HL-60 (cell line): ENCODE measurements around the gene ANO6.

Source experiments
- DNase-seq, 2 experiments: peaks; one replicate each; pipeline ENCODE4 v3.0.0-alpha.2; 2010 to 2020; ENCODE audit warnings: low read depth in 1 of 2, low spot score in 1 of 2
- H3K27ac ChIP-seq: fragments of 250-450 bp; sonication (Bioruptor Pico); replicated peaks from 2 replicates; pipeline ENCODE4 v1.5.1; 2020; ENCODE audit warnings: mild to moderate bottlenecking, moderate library complexity
- H3K27me3 ChIP-seq: fragments of 250-450 bp; sonication (Bioruptor Pico); 2 replicates; pipeline ENCODE4 v1.5.1; 2021; ENCODE audit warnings: mild to moderate bottlenecking, moderate library complexity; ENCODE audit not compliant: insufficient read depth, poor library complexity, severe bottlenecking
- H3K4me3 ChIP-seq: replicated peaks from 2 replicates; pipeline ENCODE4 v1.5.1; 2011; ENCODE audit warnings: mild to moderate bottlenecking, control low read depth, low read length; ENCODE audit not compliant: insufficient read depth
- CTCF ChIP-seq: IDR thresholded peaks from one replicate; pipeline ENCODE4 v1.5.1; 2011; ENCODE audit warnings: low read length, control low read depth, inconsistent platforms; ENCODE audit not compliant: insufficient read depth
- GABPA ChIP-seq: IDR thresholded peaks from 2 replicates; pipeline ENCODE4 v1.6.1; 2012; ENCODE audit warnings: low read depth
- POLR2AphosphoS5 ChIP-seq: IDR thresholded peaks from 2 replicates; pipeline ENCODE4 v1.6.1; 2012; ENCODE audit warnings: low read depth
- SPI1 ChIP-seq: IDR thresholded peaks from 2 replicates; pipeline ENCODE4 v1.6.1; 2012; ENCODE audit warnings: low read depth, mild to moderate bottlenecking, borderline replicate concordance
- TF ChIP-seq, protein P1 (sequence below): IDR thresholded peaks from 2 replicates; pipeline ENCODE4 v1.6.1; 2012; ENCODE audit warnings: low read depth; ENCODE audit not compliant: insufficient replicate concordance

The ANO6 gene

DNA sequence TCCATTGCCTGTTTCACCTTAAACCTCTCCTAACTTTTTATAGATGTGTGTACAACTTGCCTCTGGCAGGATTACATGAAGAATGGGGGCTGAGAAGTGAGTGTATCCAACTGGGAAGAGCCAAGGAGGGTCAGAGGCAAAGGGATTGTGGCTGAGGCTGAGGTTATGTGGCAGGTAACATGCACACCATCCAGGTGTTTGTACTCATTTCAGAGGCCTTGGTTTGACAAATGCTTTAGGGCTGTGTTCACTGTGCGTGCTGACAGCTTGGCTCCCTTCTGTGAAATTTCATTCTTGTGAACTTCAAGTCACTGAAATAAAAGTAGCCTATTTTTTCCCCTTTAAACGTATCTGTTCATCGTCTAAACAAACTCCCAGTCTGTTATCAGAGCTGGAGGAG lies 47.7 kb downstream of the ANO6 start:
- TF ChIP-seq SPI1 (no peak), GABPA (no peak), CTCF (no peak), POLR2AphosphoS5 (no peak)
- TF ChIP-seq, protein P1, sequence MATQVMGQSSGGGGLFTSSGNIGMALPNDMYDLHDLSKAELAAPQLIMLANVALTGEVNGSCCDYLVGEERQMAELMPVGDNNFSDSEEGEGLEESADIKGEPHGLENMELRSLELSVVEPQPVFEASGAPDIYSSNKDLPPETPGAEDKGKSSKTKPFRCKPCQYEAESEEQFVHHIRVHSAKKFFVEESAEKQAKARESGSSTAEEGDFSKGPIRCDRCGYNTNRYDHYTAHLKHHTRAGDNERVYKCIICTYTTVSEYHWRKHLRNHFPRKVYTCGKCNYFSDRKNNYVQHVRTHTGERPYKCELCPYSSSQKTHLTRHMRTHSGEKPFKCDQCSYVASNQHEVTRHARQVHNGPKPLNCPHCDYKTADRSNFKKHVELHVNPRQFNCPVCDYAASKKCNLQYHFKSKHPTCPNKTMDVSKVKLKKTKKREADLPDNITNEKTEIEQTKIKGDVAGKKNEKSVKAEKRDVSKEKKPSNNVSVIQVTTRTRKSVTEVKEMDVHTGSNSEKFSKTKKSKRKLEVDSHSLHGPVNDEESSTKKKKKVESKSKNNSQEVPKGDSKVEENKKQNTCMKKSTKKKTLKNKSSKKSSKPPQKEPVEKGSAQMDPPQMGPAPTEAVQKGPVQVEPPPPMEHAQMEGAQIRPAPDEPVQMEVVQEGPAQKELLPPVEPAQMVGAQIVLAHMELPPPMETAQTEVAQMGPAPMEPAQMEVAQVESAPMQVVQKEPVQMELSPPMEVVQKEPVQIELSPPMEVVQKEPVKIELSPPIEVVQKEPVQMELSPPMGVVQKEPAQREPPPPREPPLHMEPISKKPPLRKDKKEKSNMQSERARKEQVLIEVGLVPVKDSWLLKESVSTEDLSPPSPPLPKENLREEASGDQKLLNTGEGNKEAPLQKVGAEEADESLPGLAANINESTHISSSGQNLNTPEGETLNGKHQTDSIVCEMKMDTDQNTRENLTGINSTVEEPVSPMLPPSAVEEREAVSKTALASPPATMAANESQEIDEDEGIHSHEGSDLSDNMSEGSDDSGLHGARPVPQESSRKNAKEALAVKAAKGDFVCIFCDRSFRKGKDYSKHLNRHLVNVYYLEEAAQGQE: no peak
- no peak overlapping the region for H3K4me3 ChIP-seq
- H3K27me3 ChIP-seq: no peaks in the 10 kb centered on the region
- DNase-seq: no peak
- no peak overlapping the region for H3K27ac ChIP-seq

DNA sequence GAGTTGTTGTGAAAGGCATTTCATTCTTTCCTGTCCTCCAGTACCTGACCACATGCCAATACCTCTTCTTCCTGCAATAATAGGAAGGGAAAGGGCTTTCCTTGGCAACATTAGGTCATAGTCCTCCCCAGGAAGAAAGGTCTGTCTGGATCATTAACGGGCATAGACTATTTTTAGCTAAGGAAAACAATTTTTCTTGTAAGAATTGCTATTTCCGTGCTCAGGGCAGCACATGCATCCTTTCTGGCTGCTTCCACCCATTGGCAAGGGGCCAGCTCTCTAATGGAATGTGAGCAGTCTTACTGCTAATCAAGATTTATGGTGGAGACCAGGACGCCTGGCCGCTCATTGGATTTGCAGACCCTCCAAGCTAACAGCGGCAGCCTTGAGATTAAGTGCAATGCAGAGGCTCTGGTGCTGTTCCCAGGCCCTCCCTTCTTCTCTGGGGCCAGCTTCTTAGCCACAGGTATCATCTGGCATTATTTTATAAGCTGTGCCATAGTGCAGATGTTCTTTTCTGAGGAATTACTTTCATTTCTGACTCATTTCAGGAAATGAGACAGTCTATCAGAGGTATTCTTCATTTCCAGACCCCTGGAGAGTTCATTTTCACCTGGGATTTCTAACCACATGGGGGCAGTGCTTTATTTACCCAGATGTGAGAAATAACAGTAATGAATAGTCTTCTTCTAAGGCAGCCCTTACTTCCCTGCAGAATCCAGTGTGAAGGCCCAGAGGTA lies 52.9 kb downstream of the ANO6 start:
- Histone ChIP-seq H3K27ac (no peak overlapping the region), H3K27me3 (no peaks in the 10 kb centered on the region), H3K4me3 (no peak overlapping the region)
- no peak for DNase-seq
- TF ChIP-seq GABPA: no peak
- TF ChIP-seq, protein P1: no peak
- no peak for TF ChIP-seq POLR2AphosphoS5
- TF ChIP-seq CTCF: no peak

- H3K4me3 ChIP-seq: no peak overlapping the region
- TF ChIP-seq POLR2AphosphoS5: no peak
- no peak for TF ChIP-seq CTCF
- no peak for TF ChIP-seq SPI1
- TF ChIP-seq, protein P1: no peak
- no peak for TF ChIP-seq GABPA
- DNase-seq: no peak
- no peak overlapping the region for H3K27ac ChIP-seq
- H3K27me3 ChIP-seq: no peaks in the 10 kb centered on the region
These were observed 53.5 kb downstream of the ANO6 start for GRCh38 chr12:45269412-45269751.
